ENCODE results near the gene MYO3B.

Gene MYO3B

GRCh38 chr2:170253721-170254230, 75.8 kb downstream of the MYO3B start:
- no peak for TF ChIP-seq ZFX (IDR thresholded peaks at IDR 0.05)
- no peak for TF ChIP-seq CTCF (conservative IDR thresholded peaks at IDR 0.05)
- H3K27ac ChIP-seq = no peak overlapping the region

- no peak overlapping the region for H3K27ac ChIP-seq
- TF ChIP-seq ZFX (IDR thresholded peaks at IDR 0.05) (no peak), CTCF (conservative IDR thresholded peaks at IDR 0.05) (no peak)
Observed at GRCh38 chr2:170254293-170254732, 76.4 kb downstream of the MYO3B start.

- TF ChIP-seq ZFX (IDR thresholded peaks at IDR 0.05) = no peak
- TF ChIP-seq CTCF (conservative IDR thresholded peaks at IDR 0.05) = no peak
- no peak overlapping the region for H3K27ac ChIP-seq
Observed at GRCh38 chr2:170255137-170255536, 77.2 kb downstream of the MYO3B start.

GRCh38 chr2:170255971-170256370, 78.0 kb downstream of the MYO3B start:
- H3K27ac ChIP-seq = no peak overlapping the region

GRCh38 chr2:170258382-170258781, 80.4 kb downstream of the MYO3B start:
- TF ChIP-seq CTCF (conservative IDR thresholded peaks at IDR 0.05) = no peak
- no peak for TF ChIP-seq ZFX (IDR thresholded peaks at IDR 0.05)
- no peak overlapping the region for H3K27ac ChIP-seq

More at GRCh38 chr2:170255971-170256370, 78.0 kb downstream of the MYO3B start:
- TF ChIP-seq ZFX (IDR thresholded peaks at IDR 0.05) = no peak
- TF ChIP-seq CTCF (conservative IDR thresholded peaks at IDR 0.05) = no peak

DNA sequence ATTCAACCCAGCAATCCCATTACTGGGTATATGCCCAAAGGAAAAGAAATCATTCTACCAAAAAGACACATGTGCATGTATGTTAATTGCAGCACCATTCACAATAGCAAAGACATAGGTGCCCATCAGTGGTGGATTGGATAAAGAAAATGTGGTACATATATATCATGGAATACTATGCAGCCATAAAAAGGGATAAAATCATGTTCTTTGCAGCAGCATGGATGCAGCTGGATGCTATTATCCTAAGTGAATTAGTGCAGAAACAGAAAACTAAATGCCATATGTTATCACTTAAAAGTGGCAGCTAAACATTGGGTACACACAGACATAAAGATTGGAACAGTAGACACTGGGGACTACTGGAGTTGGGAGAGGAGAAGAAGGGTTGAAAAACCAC, 82.2 kb downstream of the MYO3B start:
- TF ChIP-seq ZFX (IDR thresholded peaks at IDR 0.05) (no peak), CTCF (conservative IDR thresholded peaks at IDR 0.05) (no peak)

DNA sequence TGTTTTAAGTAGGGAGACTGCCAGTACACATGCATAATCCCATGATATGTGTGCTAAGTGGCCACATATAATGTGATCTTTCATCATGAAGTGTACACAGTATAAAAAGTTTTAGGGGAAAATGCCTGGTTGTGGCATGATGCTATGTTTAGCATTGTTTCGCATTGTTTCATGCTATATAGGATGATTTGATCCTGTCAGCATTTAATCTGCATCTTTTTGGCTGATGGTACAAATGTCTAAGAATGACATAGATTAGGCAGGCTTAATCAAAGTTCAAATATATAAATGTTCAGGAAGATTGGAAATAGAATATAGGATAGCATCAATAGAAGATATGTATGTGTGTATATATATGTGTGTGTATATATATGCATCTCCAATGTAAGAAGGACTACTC, 83.6 kb downstream of the MYO3B start:
- TF ChIP-seq CTCF (conservative IDR thresholded peaks at IDR 0.05) (no peak), ZFX (IDR thresholded peaks at IDR 0.05) (no peak)
- H3K27ac ChIP-seq = no peak overlapping the region

More for the DNA sequence above, 82.2 kb downstream of the MYO3B start:
- H3K27ac ChIP-seq = no peak overlapping the region
